Karpas-422 (cell line): ENCODE measurements around the gene SAMD8. TPM values are rescaled to one million over a fixed set of nuclear protein-coding genes. Genes with fewer than 3 reads are reported as not detected.

Experiments
- DNase-seq: peaks from one replicate; pipeline ENCODE4 v3.0.0-alpha.2; 2015
- H2AFZ ChIP-seq: fragments of 200-600 bp; sonication (generic); 2 replicates; pipeline ENCODE4 v1.6.1; 2014; ENCODE audit warnings: antibody characterized with exemption, low read length, mixed read lengths
- H3K27ac ChIP-seq: fragments of 200-600 bp; sonication (generic); 2 replicates; pipeline ENCODE4 v1.5.1; 2014; ENCODE audit warnings: mild to moderate bottlenecking, low read length, moderate library complexity
- H3K27me3 ChIP-seq: fragments of 200-600 bp; sonication (generic); 2 replicates; pipeline ENCODE4 v1.6.1; 2014; ENCODE audit warnings: low read length, mixed read lengths
- H3K36me3 ChIP-seq: fragments of 200-600 bp; sonication (generic); 2 replicates; pipeline ENCODE4 v1.6.1; 2014; ENCODE audit warnings: low read length, mixed read lengths; ENCODE audit not compliant: insufficient read depth
- H3K4me1 ChIP-seq: fragments of 200-600 bp; sonication (generic); 2 replicates; pipeline ENCODE4 v1.6.1; 2014; ENCODE audit warnings: mild to moderate bottlenecking, low read length, mixed read lengths
- H3K4me2 ChIP-seq: fragments of 200-600 bp; sonication (generic); 2 replicates; pipeline ENCODE4 v1.6.1; 2014; ENCODE audit warnings: low read length, low read depth, mild to moderate bottlenecking; ENCODE audit not compliant: poor library complexity, severe bottlenecking
- H3K4me3 ChIP-seq: fragments of 200-600 bp; sonication (generic); 2 replicates; pipeline ENCODE4 v1.5.1; 2014; ENCODE audit warnings: mild to moderate bottlenecking, antibody characterized with exemption, low read length, mixed read lengths
- H3K79me2 ChIP-seq: fragments of 200-600 bp; sonication (generic); 2 replicates; pipeline ENCODE4 v1.6.1; 2014; ENCODE audit warnings: mild to moderate bottlenecking, low read length, mixed read lengths
- H3K9ac ChIP-seq: fragments of 200-600 bp; sonication (generic); 2 replicates; pipeline ENCODE4 v1.6.0; 2014; ENCODE audit warnings: low read length
- H3K9me2 ChIP-seq: fragments of 200-600 bp; sonication (generic), shearing (Covaris generic); replicated peaks from 2 replicates; pipeline ENCODE4 v1.6.0; 2014; ENCODE audit warnings: mild to moderate bottlenecking, low read length, moderate library complexity; ENCODE audit not compliant: insufficient read depth
- H3K9me3 ChIP-seq: fragments of 300-700, 200-600 bp; sonication (generic); 2 replicates; pipeline ENCODE4 v1.6.1; 2014; ENCODE audit warnings: low read length, mixed read lengths
- H4K20me1 ChIP-seq: fragments of 200-600 bp; sonication (generic); 2 replicates; pipeline ENCODE4 v1.6.1; 2014; ENCODE audit warnings: mild to moderate bottlenecking, antibody characterized with exemption, low read length, low read depth; ENCODE audit not compliant: insufficient read depth
- total RNA-seq: library from RNA; depleted of rRNA; stranded (reverse); fragments of >200 nt; shearing (Covaris generic); gene quantifications from 2 replicates; pipeline ENCODE4 v1.2.3, GENCODE V29; 2014; ENCODE audit warnings: low replicate concordance; rRNA removed

SAMD8 gene
- total RNA-seq, 1 experiment from 2014 or later: 18.8 TPM

DNA sequence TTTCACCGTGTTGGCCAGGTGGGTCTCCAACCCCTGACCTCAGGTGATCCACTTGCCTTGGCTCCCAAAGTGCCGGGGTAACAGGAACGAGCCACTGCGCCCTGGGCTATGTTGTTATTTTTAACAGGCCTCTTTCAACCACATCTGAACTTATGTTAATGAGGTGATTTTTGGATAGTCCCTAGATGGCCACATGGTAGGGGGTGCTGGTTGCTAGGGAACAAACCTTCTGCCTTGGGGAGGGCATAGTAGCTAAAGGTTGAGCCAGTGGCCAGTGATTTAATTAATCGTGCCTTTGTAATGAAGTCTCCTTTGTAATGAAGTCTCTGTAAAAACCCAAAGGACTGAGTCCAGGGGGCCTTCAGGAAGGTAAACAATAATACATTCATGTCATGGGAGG lies 115.2 kb downstream of the SAMD8 start:
- Histone ChIP-seq H3K27me3 (no peaks in the 10 kb centered on the region), H4K20me1 (peaks cover 36% of the 10 kb centered on the region), H3K9ac (no peak overlapping the region), H3K9me2 (no peaks in the 10 kb centered on the region), H3K4me2 (no peak overlapping the region), H3K79me2 (peaks cover 77% of the 10 kb centered on the region), H3K4me3 (no peak overlapping the region), H3K4me1 (peaks cover 34% of the 10 kb centered on the region), H2AFZ (no peak overlapping the region), H3K27ac (no peak overlapping the region), H3K36me3 (peaks cover 77% of the 10 kb centered on the region), H3K9me3 (no peaks in the 10 kb centered on the region)
- DNase-seq: no peak

GRCh38 chr10:75228278-75228677 lies 116.8 kb downstream of the SAMD8 start:
- no peak for DNase-seq
- Histone ChIP-seq H3K4me3 (no peak overlapping the region), H4K20me1 (peaks cover 29% of the 10 kb centered on the region), H3K4me2 (no peak overlapping the region), H3K79me2 (peaks cover 62% of the 10 kb centered on the region), H3K9ac (no peak overlapping the region), H2AFZ (no peak overlapping the region), H3K9me3 (no peaks in the 10 kb centered on the region), H3K4me1 (peaks cover 39% of the 10 kb centered on the region), H3K27ac (no peak overlapping the region), H3K36me3 (peaks cover 73% of the 10 kb centered on the region), H3K27me3 (no peaks in the 10 kb centered on the region), H3K9me2 (no peaks in the 10 kb centered on the region)

- no peak for DNase-seq
- Histone ChIP-seq H4K20me1 (peaks cover 28% of the 10 kb centered on the region), H3K36me3 (peaks cover 67% of the 10 kb centered on the region), H3K9me2 (no peaks in the 10 kb centered on the region), H3K27ac (no peak overlapping the region), H2AFZ (no peak overlapping the region), H3K4me1 (peaks cover 39% of the 10 kb centered on the region), H3K4me2 (no peak overlapping the region), H3K9me3 (no peaks in the 10 kb centered on the region), H3K4me3 (no peak overlapping the region), H3K27me3 (no peaks in the 10 kb centered on the region), H3K9ac (no peak overlapping the region), H3K79me2 (peaks cover 56% of the 10 kb centered on the region)
Observed at GRCh38 chr10:75228834-75229233, 117.4 kb downstream of the SAMD8 start.

DNA sequence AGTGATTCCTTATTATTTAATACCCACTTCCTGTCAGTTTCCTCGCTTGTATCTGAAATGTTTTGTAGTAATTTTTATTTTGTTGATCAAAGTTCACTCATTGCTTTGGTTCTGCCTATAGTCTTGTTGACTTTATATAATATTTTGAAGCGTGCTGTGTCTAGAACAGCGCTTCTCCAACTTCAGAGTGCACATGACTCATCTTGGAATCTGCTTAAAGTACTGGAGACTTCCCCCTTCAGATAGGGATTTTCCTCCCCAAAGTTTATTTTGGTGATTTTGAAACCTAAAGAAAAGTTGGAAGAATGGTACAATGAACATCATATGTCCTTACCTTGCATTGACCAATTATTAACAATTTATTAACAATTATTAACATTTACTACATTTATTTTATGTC lies 118.5 kb downstream of the SAMD8 start:
- Histone ChIP-seq H3K4me1 (peaks cover 37% of the 10 kb centered on the region), H3K36me3 (peaks cover 56% of the 10 kb centered on the region), H3K9ac (no peak overlapping the region), H3K79me2 (peaks cover 45% of the 10 kb centered on the region), H3K27me3 (no peaks in the 10 kb centered on the region), H3K9me2 (no peaks in the 10 kb centered on the region), H3K4me3 (no peak overlapping the region), H3K27ac (no peak overlapping the region), H3K4me2 (no peak overlapping the region), H3K9me3 (no peaks in the 10 kb centered on the region), H4K20me1 (peaks cover 17% of the 10 kb centered on the region), H2AFZ (no peak overlapping the region)
- no peak for DNase-seq

- no peak overlapping the region for H3K4me3 ChIP-seq
- no peak overlapping the region for H2AFZ ChIP-seq
- H3K36me3 ChIP-seq: peaks cover 49% of the 10 kb centered on the region
- peak; percentile 96 for DNase-seq
- peaks cover 44% of the 10 kb centered on the region for H3K79me2 ChIP-seq
- H4K20me1 ChIP-seq: peaks cover 12% of the 10 kb centered on the region; the same call in 1 of the 2 replicates
- H3K9ac ChIP-seq: no peak overlapping the region
- H3K4me2 ChIP-seq: no peak overlapping the region
- no peak overlapping the region for H3K27ac ChIP-seq
- H3K4me1 ChIP-seq: peaks cover 30% of the 10 kb centered on the region
- no peaks in the 10 kb centered on the region for H3K27me3 ChIP-seq
- no peaks in the 10 kb centered on the region for H3K9me3 ChIP-seq
- H3K9me2 ChIP-seq: no peaks in the 10 kb centered on the region
Observed at GRCh38 chr10:75230600-75231038, 119.2 kb downstream of the SAMD8 start.

Other genes with a start within 250 kb of the SAMD8 start
- gene VDAC2, start 99.1 kb downstream of the SAMD8 start, total RNA-seq: 84.2 and 128 TPM in 2 replicates
- gene COMTD1, start 124.3 kb downstream of the SAMD8 start, total RNA-seq: 14.4 and 75.0 TPM in 2 replicates